ENCODE measurements around the gene NOTO.

Gene NOTO

GRCh38 chr2:73258186-73258912 lies 56.0 kb downstream of the NOTO start:
- no peak for TF ChIP-seq CTCF (IDR thresholded peaks at IDR 0.05; ENCODE audit: borderline replicate concordance, insufficient read depth, low read depth, low read length)
- H3K4me3 ChIP-seq (ENCODE audit: low read depth, low read length): no peak overlapping the region

- no peak for TF ChIP-seq CTCF (IDR thresholded peaks at IDR 0.05; ENCODE audit: borderline replicate concordance, insufficient read depth, low read depth, low read length)
- H3K4me3 ChIP-seq (ENCODE audit: low read depth, low read length): no peak overlapping the region
Observed at GRCh38 chr2:73258913-73259215, 56.5 kb downstream of the NOTO start.

GRCh38 chr2:73259276-73259675 lies 56.9 kb downstream of the NOTO start:
- H3K4me3 ChIP-seq (ENCODE audit: low read depth, low read length): no peak overlapping the region
- no peak for TF ChIP-seq CTCF (IDR thresholded peaks at IDR 0.05; ENCODE audit: borderline replicate concordance, insufficient read depth, low read depth, low read length)

GRCh38 chr2:73259704-73260337 lies 57.4 kb downstream of the NOTO start:
- TF ChIP-seq CTCF (IDR thresholded peaks at IDR 0.05; ENCODE audit: borderline replicate concordance, insufficient read depth, low read depth, low read length): no peak
- H3K4me3 ChIP-seq (ENCODE audit: low read depth, low read length): no peak overlapping the region

- H3K4me3 ChIP-seq (ENCODE audit: low read depth, low read length): no peak overlapping the region
- TF ChIP-seq CTCF (IDR thresholded peaks at IDR 0.05; ENCODE audit: borderline replicate concordance, insufficient read depth, low read depth, low read length): peak; percentile 28; the same call in 1 of the 2 replicates
Observed at GRCh38 chr2:73260338-73260984, 58.1 kb downstream of the NOTO start.

All from GM12875 (cell line).